HG02678 (cell line): ENCODE results near the gene CFAP107.
"Not testable (repeated sequence)": the region's sequence is repeated elsewhere in the genome, so short reads cannot be mapped to it uniquely, and the experiment has no call there.

Source experiments
- ATAC-seq: cut with Tn5 transposase; IDR thresholded peaks from one replicate; pipeline ENCODE4 v1.9.1; 2021; ENCODE audit warnings: mild to moderate bottlenecking, moderate library complexity; ENCODE audit not compliant: unreplicated experiment

CFAP107 gene, protein sequence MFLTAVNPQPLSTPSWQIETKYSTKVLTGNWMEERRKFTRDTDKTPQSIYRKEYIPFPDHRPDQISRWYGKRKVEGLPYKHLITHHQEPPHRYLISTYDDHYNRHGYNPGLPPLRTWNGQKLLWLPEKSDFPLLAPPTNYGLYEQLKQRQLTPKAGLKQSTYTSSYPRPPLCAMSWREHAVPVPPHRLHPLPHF

DNA sequence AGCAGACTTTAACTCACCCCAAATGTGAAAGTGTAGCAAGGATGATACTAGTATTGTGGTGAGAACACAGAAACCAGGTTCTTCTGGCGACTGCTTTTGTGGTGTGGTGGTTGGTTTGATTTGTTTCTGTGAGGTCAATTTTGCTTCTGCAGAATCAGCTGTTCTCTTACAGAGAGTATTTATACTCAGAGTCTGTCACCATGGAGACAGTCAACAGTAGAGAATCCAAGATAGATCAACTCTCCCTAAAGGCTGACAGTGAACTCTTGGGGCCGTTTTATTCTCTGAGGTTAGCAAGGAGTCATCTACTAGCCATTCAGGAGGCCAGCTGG, at the start of gene CFAP107:
Gene CFAP107 (plus strand): TSS at position 209 of the 332 bp plus-strand sequence. CDS start 231 bp downstream, outside the sequence.
- ATAC-seq, result no peak

DNA sequence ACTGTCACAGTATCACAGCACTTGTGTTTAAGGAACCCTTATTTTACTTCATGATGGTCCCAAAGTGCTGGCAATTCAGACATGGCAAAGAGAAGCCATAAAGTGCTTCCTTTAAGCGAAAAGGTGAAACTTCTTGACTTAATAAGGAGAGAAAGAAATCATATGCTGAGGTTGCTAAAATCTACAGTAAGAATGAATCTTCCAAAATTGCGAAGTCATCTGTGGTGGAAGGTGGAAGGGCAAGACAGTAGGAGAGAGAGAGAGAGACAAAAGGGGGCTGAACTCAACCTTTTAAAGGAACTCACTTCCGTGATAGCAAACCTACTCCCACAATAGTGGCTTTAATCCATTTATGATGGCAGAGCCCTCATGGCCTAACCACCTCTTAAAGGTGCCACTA, 49.3 kb upstream of the CFAP107 start:
- no peak for ATAC-seq

DNA sequence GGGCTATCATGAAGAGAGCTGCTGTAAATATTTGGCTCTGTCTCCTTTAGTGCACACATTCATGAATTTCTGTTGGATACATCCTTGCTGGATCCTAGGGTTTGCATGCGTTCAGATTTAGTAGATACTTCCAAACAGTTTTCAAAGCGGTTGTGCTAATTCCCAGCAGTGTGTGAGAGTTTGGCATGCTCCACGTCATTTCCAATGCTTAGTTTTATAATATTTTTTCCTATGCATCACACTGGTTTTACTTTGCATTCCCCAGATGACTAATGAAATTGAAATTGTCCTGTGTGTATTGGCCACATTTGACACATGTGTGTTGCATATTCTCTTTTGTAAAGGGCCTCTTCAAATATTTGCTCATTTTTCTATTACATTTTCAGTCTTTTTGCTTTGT, 48.6 kb upstream of the CFAP107 start:
- ATAC-seq, result no peak

DNA sequence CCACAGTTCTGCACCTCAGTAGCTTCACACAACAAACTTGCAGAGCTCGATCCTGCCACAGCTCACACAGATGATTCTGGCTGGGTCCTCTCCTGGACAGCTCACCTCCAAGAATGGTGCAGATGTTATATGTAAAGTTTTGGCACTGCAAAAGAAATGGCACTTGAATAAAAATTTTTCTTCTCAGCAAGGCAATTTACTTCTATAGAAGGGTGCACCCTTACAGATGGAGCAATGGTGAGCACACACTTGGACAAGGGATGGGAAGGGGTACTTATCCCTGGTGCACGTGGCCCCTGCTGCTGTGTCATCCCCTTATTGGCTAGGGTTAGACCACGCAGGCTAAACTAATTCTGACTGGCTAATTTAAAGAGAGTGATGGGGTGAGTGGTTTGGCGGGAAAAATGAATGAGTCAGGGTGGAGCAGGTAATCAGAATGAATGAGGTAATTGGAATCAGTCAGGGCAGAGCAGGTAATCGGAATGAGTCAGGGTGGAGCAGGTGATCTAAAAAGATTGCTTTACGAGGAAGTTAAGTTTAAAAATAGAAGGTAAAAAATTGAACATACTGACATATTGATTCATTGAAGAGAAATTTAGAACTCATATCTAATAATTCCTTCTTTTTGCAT, 42.1 kb upstream of the CFAP107 start:
- ATAC-seq, result no peak

DNA sequence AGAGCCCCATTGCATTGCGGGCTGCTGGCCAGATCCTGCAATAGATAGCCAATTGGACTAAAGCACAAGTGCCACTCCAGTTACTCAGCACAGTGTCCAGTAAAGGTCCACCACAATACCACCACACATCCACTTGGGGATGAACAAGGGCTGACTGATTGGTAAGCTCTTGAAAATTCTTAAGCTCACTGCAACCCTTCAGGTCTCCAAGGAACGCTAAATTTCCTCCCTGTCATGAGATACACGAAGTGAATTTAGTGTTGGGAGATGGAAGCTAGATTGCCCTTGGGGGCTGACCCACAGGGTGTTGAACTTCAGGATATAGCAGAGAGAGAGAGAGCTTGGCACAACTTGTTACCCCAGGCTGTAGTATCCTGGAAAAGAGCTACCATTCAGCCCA, 39.9 kb upstream of the CFAP107 start:
- no peak for ATAC-seq

DNA sequence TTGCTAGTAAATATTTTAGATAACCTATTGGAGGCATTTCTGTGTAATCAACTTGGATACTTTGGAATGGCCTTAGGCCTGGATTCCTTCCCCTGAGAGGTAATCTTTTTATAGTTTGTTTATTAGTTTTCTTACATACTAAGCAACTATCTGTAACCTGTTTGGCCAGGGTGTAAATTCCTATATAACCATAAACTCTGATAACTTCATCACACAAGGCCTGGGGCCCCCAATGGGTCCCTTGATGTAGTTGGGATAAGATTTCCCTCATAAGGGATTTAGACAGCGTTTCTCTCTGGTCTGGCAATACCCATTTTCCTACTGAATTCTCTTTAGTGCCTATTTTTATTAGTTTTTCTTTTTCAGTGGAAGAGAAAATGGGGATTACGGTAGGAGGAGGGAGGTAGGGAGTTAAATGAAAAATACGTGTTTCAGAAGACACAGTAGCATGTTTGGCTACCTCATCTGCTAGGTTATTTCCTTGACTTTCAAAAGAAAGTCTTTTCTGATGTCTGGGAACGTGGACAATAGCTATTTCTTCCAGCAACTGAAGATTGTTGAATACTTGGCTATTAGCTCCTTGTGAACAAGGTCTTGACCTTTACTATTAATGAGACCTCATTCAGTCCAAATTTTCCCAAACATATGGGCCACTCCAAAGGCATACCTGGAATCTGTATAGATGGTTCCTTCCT, 37.5 kb upstream of the CFAP107 start:
- no peak for ATAC-seq

DNA sequence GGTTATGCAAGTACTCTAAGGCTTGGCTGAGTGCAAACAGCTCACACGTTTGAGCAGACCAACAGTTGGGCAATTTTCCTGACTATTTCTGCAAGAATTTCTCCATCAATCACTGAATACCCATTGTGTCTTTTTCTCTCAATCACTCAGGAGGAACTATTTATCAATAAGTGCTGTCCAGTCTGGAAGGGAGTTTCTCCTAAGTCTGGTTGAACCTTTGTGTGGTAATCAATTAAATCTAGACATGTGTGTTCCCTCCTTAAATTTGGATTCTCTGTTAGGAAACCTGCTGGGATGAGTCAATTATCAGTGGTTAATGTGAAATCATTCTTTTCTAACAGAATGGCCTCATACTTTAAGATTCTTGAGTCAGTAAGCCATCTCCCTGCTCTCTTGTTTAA, 36.9 kb upstream of the CFAP107 start:
- no peak for ATAC-seq

DNA sequence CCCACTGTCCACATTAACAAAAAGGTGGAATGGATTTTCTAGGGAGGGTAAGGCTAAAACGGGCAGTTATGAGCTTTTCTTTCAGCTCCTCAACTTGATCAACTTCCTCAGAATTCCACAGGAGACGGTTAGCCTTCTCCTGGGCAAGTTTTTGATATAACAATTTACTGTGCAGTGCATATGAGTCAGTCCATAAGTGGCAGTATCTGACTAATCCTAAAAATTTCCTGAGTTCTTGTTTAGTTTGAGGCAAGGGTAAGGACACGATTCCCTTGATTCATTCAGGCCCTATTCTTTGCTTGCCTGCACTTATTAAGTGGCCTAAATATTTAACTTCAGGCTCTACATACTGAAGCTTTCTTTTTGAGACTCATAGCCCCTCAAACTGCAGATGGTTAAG, 36.3 kb upstream of the CFAP107 start:
- ATAC-seq, result no peak

DNA sequence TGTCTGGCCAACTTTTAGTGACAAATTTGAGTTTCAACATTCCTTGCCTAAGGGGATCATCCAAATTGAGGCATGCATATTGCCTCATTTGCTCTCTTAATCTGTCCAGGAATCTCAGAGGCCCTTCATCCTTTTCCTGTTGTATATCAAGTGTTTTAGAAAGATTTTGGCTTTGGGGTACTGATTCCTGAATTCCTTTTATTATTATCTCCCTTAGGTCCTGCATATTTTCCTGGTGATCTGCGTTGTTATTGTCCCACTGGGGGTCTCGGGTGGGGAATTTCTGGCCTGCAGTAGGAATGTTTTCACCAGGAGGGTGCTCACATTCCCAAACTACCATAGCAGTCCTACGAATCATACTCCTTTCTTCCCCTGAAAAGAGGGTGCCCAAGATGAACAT, 34.5 kb upstream of the CFAP107 start:
- no peak for ATAC-seq

DNA sequence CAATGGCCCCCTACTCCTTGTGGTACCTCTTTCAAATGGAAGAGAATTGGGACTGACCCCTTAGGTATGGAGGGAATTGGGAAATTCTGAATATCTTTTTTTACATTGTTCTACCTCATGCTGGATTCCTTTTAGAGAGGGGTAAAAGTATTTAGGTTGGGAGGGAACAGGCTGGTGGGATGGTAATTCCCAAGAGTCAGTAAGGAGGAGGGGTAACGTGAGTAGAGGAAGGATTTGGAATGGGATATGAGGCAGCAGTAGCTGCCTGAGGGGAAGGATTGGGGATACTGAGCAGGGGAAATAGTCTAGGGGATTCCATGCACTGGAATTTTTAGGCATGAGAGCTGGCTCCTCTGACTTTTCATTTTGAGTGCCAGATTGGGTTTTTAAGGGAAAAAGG, 33.9 kb upstream of the CFAP107 start:
- no peak for ATAC-seq

DNA sequence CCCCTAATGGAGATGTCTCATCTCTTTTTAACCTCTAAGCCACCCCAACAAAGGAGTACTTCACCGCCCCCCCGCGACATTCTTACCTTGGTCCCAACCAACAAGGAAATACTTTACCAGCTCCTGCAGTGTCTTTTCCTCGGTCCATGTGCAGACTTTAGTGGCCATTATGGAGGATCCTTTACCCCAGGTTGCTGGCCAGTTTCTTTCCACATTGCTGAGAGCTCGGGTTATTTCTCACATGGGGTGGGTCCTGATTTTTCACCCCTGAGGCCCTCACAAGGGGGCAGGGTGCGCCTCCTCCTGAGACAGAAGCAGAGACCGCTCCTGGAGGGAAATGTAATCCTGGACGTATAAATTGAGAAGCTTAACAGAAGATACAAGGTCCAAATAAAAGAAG, 33.1 kb upstream of the CFAP107 start:
- ATAC-seq, result no peak

DNA sequence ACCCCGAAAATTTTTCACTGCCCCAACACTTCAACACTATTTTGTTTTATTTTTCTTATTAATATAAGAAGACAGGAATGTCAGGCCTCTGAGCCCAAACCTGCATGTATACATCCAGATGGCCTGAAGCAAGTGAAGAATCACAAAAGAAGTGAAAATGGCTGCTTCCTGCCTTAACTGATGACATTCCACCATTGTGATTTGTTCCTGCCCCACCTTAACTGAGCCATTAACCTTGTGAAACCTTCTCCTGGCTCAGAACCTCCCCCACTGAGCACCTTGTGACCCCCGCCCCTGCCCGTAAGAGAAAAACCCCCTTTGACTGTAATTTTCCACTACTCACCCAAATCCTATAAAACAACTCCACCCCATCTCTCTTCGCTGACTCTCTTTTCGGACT, 32.3 kb upstream of the CFAP107 start:
- not testable (repeated sequence) for ATAC-seq

DNA sequence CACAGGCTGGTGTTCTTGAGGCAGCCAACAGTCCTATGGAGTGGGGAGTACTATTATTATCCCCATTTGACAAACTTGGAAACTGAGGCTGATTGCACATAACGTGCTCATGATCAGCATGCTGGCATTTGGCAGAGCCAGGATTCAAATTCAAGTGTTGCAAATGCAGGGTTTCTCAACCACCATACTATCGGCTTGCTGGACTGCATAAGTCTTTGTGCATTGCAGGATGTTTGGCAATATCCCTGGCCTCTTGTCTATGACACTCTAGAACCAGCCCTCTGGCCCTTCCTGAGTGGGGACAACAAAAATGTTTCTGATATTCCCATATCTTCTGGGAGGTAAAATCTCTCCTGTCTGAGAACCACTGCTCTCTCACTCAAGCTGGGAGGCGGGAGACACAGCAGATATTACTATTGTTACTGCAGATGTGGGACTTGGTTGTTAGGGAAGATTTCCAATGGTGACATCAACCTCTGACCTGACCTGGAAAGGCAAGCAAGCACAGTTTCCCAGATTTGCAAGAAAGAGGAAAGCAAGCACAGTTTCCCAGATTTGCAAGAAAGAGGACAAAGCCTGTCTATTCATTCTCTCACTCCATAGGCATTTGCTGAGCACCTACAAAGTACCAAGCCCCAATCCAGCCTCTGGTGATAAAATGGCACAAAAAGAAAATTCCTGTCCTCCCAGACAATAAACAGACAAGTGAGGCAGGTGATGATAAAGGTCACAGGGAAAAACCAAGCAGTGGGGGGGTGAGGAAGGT, 31.1 kb upstream of the CFAP107 start:
- ATAC-seq, result no peak

DNA sequence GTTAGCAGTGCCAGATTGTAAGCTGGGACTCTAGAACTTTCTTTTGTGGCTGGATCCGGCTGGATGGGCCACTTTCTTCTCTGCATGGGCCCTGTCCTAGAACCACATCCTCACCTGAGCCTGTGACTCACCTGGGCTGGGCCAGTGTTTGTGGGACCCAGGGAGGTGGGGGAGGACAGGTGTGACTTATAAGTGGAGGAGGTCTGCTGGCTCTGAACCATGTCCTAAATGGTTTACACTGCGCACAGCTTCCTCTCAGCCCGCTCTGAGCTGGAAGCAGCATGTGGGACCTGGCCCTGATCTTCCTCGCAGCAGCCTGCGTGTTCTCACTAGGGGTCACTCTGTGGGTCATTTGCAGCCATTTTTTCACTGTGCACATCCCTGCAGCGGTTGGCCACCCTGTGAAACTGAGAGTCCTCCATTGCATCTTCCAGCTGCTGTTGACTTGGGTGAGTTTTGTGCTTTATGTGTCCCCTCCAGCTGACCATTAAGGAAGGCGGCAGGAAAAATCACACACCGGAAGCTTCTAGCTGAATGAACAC, 30.0 kb upstream of the CFAP107 start, which contains the start of gene AADACL3:
Gene AADACL3 (plus strand): TSS at position 215 of the 542 bp plus-strand sequence. CDS start 67 bp downstream, at position 282.
- no peak for ATAC-seq

DNA sequence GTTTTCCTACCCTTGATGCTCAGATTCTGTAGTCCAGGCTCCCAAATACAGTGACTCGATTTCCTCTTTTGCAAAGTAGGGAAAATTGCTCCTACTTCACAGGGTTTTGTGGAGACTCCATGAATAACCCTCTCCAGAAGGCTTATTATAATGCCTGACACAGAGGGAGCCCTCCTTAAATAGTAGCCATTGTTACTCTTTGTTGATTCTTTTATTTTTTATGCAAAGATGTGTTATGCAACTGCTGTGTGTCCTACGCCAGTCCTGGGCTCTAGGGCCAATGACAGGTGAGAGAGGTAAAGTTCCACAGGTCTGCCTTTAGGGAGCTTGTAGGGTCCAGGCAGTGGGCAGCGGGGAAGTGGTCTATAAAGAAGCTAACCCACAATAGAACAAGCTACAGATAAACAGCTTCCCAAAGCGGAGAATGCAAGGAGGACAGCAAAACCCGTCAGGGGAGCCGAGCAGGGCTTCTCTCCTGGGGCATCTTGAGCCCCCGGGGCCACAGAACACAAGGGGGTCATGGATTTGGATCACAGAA, 28.6 kb upstream of the CFAP107 start:
- no peak for ATAC-seq

DNA sequence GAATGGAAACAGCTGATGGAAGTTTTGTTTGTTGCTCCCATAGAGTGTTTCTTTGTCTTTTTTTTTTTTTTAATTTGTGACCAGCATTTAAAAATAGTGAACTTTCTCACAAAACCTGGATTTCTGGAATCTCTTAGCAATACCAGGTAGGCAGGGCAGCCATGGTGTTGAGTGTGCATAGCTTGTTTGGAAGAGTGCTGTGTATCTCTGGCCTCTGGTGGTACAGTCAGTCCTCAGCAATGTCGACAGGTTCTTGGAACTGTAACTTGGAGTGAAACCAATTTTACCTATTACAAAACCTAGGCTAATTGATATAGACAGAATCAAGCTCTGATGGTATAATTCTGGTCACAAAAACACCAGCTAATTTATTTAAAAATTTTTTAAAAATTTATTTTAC, 23.4 kb upstream of the CFAP107 start:
- no peak for ATAC-seq

DNA sequence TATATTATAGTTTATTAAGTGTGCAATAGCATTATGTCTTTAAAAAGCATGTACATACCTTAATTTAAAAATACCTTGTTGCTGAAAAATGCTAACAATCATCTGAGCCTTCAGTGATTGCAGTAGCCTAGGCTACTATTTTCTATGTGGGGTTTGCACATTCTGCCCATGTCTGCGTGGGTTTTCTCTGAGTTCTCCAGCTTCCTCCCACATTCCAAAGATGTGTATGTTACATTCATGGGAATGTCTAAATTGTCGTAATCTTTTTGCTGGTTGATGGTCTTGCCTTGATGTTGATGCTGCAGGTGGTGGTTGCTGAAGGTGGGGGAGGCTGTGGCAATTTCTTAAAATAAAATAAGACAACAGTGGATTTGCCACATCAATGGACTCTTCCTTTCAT, 17.6 kb upstream of the CFAP107 start:
- ATAC-seq, result no peak

DNA sequence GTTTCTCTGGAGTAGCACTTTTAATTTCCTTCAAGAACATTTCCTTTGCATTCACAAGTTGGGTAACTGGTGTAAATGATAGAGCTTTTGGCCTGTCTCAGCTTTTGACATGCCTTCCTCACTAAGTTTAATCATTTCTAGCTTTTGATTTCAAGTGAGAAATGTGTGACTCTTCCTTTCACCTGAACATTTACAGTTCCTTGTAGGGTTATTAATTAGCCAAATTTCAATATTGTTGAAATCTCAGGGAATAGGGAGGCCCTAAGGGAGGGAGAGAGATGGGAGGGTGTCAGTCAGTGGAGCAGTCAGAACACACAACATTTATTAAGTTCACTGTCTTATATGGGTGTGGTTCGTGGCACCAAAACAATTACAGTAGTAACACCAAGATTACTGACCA, 15.8 kb upstream of the CFAP107 start:
- no peak for ATAC-seq

DNA sequence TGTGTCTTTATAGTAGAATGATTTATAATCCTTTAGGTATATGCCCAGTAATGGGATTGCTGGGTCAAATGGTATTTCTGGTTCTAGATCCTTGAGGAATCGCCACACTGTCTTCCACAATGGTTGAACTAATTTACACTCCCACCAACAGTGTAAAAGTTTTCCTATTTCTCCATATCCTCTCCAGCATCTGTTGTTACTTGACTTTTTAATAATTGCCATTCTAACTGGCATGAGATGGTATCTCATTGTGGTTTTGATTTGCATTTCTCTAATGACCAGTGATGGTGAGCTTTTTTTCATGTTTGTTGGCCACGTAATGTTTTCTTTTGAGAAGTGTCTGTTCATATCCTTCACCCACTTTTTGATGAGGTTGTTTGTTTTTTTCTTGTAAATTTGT, 14.9 kb upstream of the CFAP107 start:
- not testable (repeated sequence) for ATAC-seq

DNA sequence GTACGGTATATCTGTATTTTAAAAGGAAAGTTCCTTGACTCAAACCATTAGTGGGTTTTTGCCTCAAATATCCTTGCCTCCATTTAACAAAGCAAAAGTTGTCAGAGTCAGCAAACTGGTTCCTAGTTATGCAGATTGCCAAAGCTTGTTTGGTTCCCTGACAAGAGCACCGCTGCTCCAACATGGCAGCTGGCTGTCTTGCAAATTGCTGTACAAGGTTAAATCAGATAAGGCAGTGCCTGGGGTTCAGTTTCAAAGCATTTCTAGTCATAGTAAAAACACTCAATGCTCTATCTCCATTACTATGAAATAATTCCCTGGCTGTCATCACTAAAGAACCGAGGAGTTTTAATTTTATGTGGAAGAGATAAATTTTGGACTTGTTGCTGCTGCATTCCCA, 11.3 kb upstream of the CFAP107 start:
- ATAC-seq, result no peak

DNA sequence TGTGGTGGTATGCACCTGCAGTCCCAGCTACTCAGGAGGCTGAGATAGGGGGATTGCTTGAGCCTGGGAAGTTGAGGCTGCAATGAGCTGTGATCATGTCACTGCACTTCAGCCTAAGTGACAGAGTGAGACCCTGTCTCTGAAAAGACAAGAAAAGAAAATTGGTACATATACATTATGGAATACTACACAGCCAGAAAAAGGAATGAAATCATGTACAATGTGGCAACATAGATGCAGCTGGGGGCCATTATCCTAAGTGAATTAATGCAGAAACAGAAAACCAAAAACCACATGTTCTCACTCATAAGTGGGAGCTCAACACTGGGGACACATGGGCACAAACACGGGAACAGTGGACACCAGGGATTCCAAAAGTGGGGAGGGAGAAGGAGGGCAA, 7.1 kb upstream of the CFAP107 start:
- no peak for ATAC-seq
